HG03095 (cell line): ENCODE data around the gene ROR2.
"Not testable (repeated sequence)": the region's sequence is repeated elsewhere in the genome, so short reads cannot be mapped to it uniquely, and the experiment has no call there.

Source experiments
- ATAC-seq: cut with Tn5 transposase; IDR thresholded peaks from one replicate; pipeline ENCODE4 v1.9.1; 2021; ENCODE audit warnings: moderate library complexity; ENCODE audit not compliant: unreplicated experiment

The ROR2 gene

GRCh38 chr9:91803970-91804752 is 145.9 kb downstream of the ROR2 start:
- ATAC-seq: no peak

GRCh38 chr9:91803151-91803940 is 146.7 kb downstream of the ROR2 start:
- no peak for ATAC-seq

- no peak for ATAC-seq
These were observed 147.6 kb downstream of the ROR2 start for GRCh38 chr9:91802391-91802790.

GRCh38 chr9:91800473-91801030 is 149.5 kb downstream of the ROR2 start:
- no peak for ATAC-seq

GRCh38 chr9:91799113-91799744 is 150.8 kb downstream of the ROR2 start:
- no peak for ATAC-seq

GRCh38 chr9:91798273-91799112 is 151.5 kb downstream of the ROR2 start:
- not testable (repeated sequence) for ATAC-seq

GRCh38 chr9:91797517-91797916 is 152.5 kb downstream of the ROR2 start:
- ATAC-seq: not testable (repeated sequence)

- not testable (repeated sequence) for ATAC-seq
These were observed 153.5 kb downstream of the ROR2 start for GRCh38 chr9:91796516-91796915.

GRCh38 chr9:91795598-91796241 is 154.3 kb downstream of the ROR2 start:
- ATAC-seq: no peak

GRCh38 chr9:91793371-91793770 is 156.7 kb downstream of the ROR2 start:
- ATAC-seq: not testable (repeated sequence)

GRCh38 chr9:91790917-91791316 is 159.1 kb downstream of the ROR2 start:
- ATAC-seq: no peak

GRCh38 chr9:91789941-91790340 is 160.1 kb downstream of the ROR2 start:
- ATAC-seq: no peak

- ATAC-seq: no peak
These were observed 162.1 kb downstream of the ROR2 start for GRCh38 chr9:91787931-91788330.

- no peak for ATAC-seq
These were observed 163.7 kb downstream of the ROR2 start for GRCh38 chr9:91786132-91786896.

- no peak for ATAC-seq
These were observed 164.6 kb downstream of the ROR2 start for GRCh38 chr9:91785447-91785842.

- ATAC-seq: no peak
These were observed 165.2 kb downstream of the ROR2 start for GRCh38 chr9:91784673-91785446.

GRCh38 chr9:91783876-91784672 is 166.0 kb downstream of the ROR2 start:
- ATAC-seq: no peak

GRCh38 chr9:91783411-91783810 is 166.6 kb downstream of the ROR2 start:
- no peak for ATAC-seq
